HFFc6 (cell line): ENCODE data around the gene PDLIM1. TPM values are rescaled to one million over a fixed set of nuclear protein-coding genes. Genes with fewer than 3 reads are reported as not detected.
A peak's percentile ranks its signal among the peaks of the same experiment; 100 is the strongest.

ENCODE experiments used
- DNase-seq: peaks from one replicate; pipeline ENCODE4 v3.0.0-alpha.2; 2018
- H3K27ac Mint-ChIP-seq: 2 replicates; pipeline ENCODE4 v1.8.0; 2020; ENCODE audit warnings: mild to moderate bottlenecking, mixed read lengths
- H3K27me3 Mint-ChIP-seq: 2 replicates; pipeline ENCODE4 v1.8.0; 2021; ENCODE audit warnings: mild to moderate bottlenecking, moderate library complexity, mixed read lengths; ENCODE audit not compliant: insufficient read depth
- H3K36me3 Mint-ChIP-seq: 2 replicates; pipeline ENCODE4 v1.8.0; 2021; ENCODE audit warnings: low read depth, mixed read lengths
- H3K4me1 Mint-ChIP-seq: 2 replicates; pipeline ENCODE4 v1.8.0; 2020; ENCODE audit warnings: low read depth, mixed read lengths
- H3K4me3 Mint-ChIP-seq: 2 replicates; pipeline ENCODE4 v1.8.0; 2020; ENCODE audit warnings: mild to moderate bottlenecking, moderate library complexity, mixed read lengths
- H3K9me3 Mint-ChIP-seq: 2 replicates; pipeline ENCODE4 v1.8.0; 2020; ENCODE audit warnings: mild to moderate bottlenecking, mixed read lengths
- CTCF ChIP-seq: fragments of 200-600 bp; sonication (generic); IDR thresholded peaks from 2 replicates; pipeline ENCODE4 v1.5.0; 2021; ENCODE audit warnings: antibody characterized with exemption, mild to moderate bottlenecking
- total RNA-seq, 6 experiments: library from RNA; stranded (reverse); fragmentation: NEBNext Ultra II Directional; extraction: Animal tissue kit (Norgen Biotek cat#: 25700); gene quantifications; 2 replicates in 1 of 6; 3 replicates in 5 of 6; pipeline ENCODE4 v1.2.3, GENCODE V29; 2021

The PDLIM1 gene
- total RNA-seq, 6 experiments from 2014 or later = 131 to 163 (median 154) TPM

GRCh38 chr10:95261926-95262325 lies 28.9 kb downstream of the PDLIM1 start:
- H3K4me3 Mint-ChIP-seq = no peak overlapping the region
- peak overlapping the region; percentile 99 for H3K27ac Mint-ChIP-seq
- peaks cover 65% of the 10 kb centered on the region for H3K36me3 Mint-ChIP-seq
- H3K4me1 Mint-ChIP-seq = peaks cover 67% of the 10 kb centered on the region
- no peaks in the 10 kb centered on the region for H3K27me3 Mint-ChIP-seq
- TF ChIP-seq CTCF = no peak
- H3K9me3 Mint-ChIP-seq = no peaks in the 10 kb centered on the region
- no peak for DNase-seq

- peak overlapping the region; percentile 99 for H3K27ac Mint-ChIP-seq
- H3K4me1 Mint-ChIP-seq = peaks cover 60% of the 10 kb centered on the region
- peaks cover 66% of the 10 kb centered on the region for H3K36me3 Mint-ChIP-seq
- H3K27me3 Mint-ChIP-seq = no peaks in the 10 kb centered on the region
- DNase-seq = peak; percentile 71
- H3K9me3 Mint-ChIP-seq = no peaks in the 10 kb centered on the region
- TF ChIP-seq CTCF = no peak
- H3K4me3 Mint-ChIP-seq = peak overlapping the region; percentile 85
Observed at GRCh38 chr10:95260909-95261552, 29.8 kb downstream of the PDLIM1 start.

GRCh38 chr10:95260397-95260881 lies 30.4 kb downstream of the PDLIM1 start:
- no peaks in the 10 kb centered on the region for H3K9me3 Mint-ChIP-seq
- peak overlapping the region; percentile 85 for H3K4me3 Mint-ChIP-seq
- no peaks in the 10 kb centered on the region for H3K27me3 Mint-ChIP-seq
- no peak for TF ChIP-seq CTCF
- peak; percentile 91 for DNase-seq
- H3K27ac Mint-ChIP-seq = peak overlapping the region; percentile 99
- H3K4me1 Mint-ChIP-seq = peaks cover 66% of the 10 kb centered on the region
- peaks cover 72% of the 10 kb centered on the region for H3K36me3 Mint-ChIP-seq

- H3K36me3 Mint-ChIP-seq = peaks cover 61% of the 10 kb centered on the region
- H3K27ac Mint-ChIP-seq = no peak overlapping the region
- H3K4me3 Mint-ChIP-seq = no peak overlapping the region
Observed at GRCh38 chr10:95257849-95258248, 33.0 kb downstream of the PDLIM1 start.

GRCh38 chr10:95256268-95256667 lies 34.5 kb downstream of the PDLIM1 start:
- H3K9me3 Mint-ChIP-seq = no peaks in the 10 kb centered on the region
- H3K4me1 Mint-ChIP-seq = peaks cover 57% of the 10 kb centered on the region
- TF ChIP-seq CTCF = no peak
- no peaks in the 10 kb centered on the region for H3K27me3 Mint-ChIP-seq
- no peak overlapping the region for H3K4me3 Mint-ChIP-seq
- H3K36me3 Mint-ChIP-seq = peaks cover 48% of the 10 kb centered on the region
- no peak for DNase-seq
- no peak overlapping the region for H3K27ac Mint-ChIP-seq

More at GRCh38 chr10:95257849-95258248, 33.0 kb downstream of the PDLIM1 start:
- H3K9me3 Mint-ChIP-seq = no peaks in the 10 kb centered on the region
- peaks cover 65% of the 10 kb centered on the region for H3K4me1 Mint-ChIP-seq
- no peaks in the 10 kb centered on the region for H3K27me3 Mint-ChIP-seq
- no peak for DNase-seq
- TF ChIP-seq CTCF = no peak
